Astrocyte (in vitro differentiated cells and primary cell): Measurements from ENCODE around the gene DPM3.

Experiments
- EZH2 ChIP-seq: IDR thresholded peaks from 2 replicates; pipeline ENCODE4 v1.6.1; 2012; ENCODE audit warnings: mild to moderate bottlenecking, low read length, inconsistent platforms; ENCODE audit not compliant: insufficient read depth
- TF ChIP-seq, protein P1 (sequence below): IDR thresholded peaks from 2 replicates; pipeline ENCODE4 v1.5.1; 2011; ENCODE audit warnings: low read depth, mild to moderate bottlenecking, inconsistent platforms, low read length, moderate library complexity; ENCODE audit not compliant: insufficient read depth

DNA sequence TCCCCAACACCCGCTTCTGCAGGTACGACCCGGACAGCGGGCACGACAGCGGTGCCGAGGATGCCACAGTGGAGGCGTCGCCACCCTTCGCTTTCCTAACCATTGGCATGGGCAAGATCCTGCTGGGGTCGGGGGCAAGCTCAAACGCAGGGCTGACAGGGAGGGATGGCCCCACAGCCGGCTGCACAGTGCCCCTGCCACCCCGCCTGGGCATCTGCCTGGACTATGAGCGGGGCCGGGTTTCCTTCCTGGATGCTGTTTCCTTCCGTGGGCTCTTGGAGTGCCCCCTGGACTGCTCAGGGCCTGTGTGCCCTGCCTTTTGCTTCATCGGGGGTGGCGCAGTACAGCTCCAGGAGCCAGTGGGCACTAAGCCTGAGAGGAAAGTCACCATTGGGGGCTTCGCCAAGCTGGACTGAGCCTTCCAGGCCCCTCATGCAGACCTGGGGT, 43.5 kb upstream of the DPM3 start:
- TF ChIP-seq, protein P1, sequence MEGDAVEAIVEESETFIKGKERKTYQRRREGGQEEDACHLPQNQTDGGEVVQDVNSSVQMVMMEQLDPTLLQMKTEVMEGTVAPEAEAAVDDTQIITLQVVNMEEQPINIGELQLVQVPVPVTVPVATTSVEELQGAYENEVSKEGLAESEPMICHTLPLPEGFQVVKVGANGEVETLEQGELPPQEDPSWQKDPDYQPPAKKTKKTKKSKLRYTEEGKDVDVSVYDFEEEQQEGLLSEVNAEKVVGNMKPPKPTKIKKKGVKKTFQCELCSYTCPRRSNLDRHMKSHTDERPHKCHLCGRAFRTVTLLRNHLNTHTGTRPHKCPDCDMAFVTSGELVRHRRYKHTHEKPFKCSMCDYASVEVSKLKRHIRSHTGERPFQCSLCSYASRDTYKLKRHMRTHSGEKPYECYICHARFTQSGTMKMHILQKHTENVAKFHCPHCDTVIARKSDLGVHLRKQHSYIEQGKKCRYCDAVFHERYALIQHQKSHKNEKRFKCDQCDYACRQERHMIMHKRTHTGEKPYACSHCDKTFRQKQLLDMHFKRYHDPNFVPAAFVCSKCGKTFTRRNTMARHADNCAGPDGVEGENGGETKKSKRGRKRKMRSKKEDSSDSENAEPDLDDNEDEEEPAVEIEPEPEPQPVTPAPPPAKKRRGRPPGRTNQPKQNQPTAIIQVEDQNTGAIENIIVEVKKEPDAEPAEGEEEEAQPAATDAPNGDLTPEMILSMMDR = no peak
- TF ChIP-seq EZH2 = no peak
